H9 (cell line): ENCODE data around the gene PMP22. TPM values are rescaled to one million over a fixed set of nuclear protein-coding genes. Genes with fewer than 3 reads are reported as not detected.

Experiments
- DNase-seq: peaks from one replicate; pipeline ENCODE4 v3.0.0-alpha.2; 2017
- H2AFZ ChIP-seq: one replicate; pipeline ENCODE4 v1.6.1; 2013; ENCODE audit warnings: mild to moderate bottlenecking, low read length, control low read depth, moderate library complexity
- H2AK5ac ChIP-seq: 2 replicates; pipeline ENCODE4 v1.6.1; 2013; ENCODE audit warnings: low read length, control low read depth, mixed read lengths; ENCODE audit not compliant: insufficient read length
- H2BK120ac ChIP-seq: one replicate; pipeline ENCODE4 v1.6.1; 2013; ENCODE audit warnings: low read depth, mild to moderate bottlenecking, low read length, control low read depth, inconsistent platforms; ENCODE audit not compliant: poor library complexity, severe bottlenecking
- H2BK12ac ChIP-seq: 2 replicates; pipeline ENCODE4 v1.6.1; 2013; ENCODE audit warnings: low read length, control low read depth, mixed read lengths, low read depth; ENCODE audit not compliant: insufficient read length
- H2BK15ac ChIP-seq: 2 replicates; pipeline ENCODE4 v1.6.1; 2013; ENCODE audit warnings: low read depth, low read length, control low read depth
- H2BK20ac ChIP-seq: one replicate; pipeline ENCODE4 v1.6.1; 2013; ENCODE audit warnings: low read depth, mild to moderate bottlenecking, low read length, control low read depth, inconsistent platforms; ENCODE audit not compliant: poor library complexity, severe bottlenecking
- H2BK5ac ChIP-seq: 2 replicates; pipeline ENCODE4 v1.6.1; 2013; ENCODE audit warnings: low read length, control low read depth, mixed read lengths; ENCODE audit not compliant: insufficient read length
- H3K14ac ChIP-seq: 2 replicates; pipeline ENCODE4 v1.6.1; 2013; ENCODE audit warnings: low read length, control low read depth; ENCODE audit not compliant: insufficient read depth
- H3K18ac ChIP-seq: 2 replicates; pipeline ENCODE4 v1.6.1; 2013; ENCODE audit warnings: low read depth, mild to moderate bottlenecking, mixed read lengths, low read length, control low read depth; ENCODE audit not compliant: insufficient read length
- H3K23ac ChIP-seq: 2 replicates; pipeline ENCODE4 v1.6.1; 2013; ENCODE audit warnings: low read length, control low read depth, mixed read lengths, low read depth; ENCODE audit not compliant: insufficient read length
- H3K23me2 ChIP-seq: 2 replicates; pipeline ENCODE4 v1.6.1; 2013; ENCODE audit warnings: low read depth, mild to moderate bottlenecking, mixed read lengths, low read length, control low read depth; ENCODE audit not compliant: insufficient read length, poor library complexity, severe bottlenecking
- H3K27ac ChIP-seq: 2 replicates; pipeline ENCODE4 v1.5.1; 2013; ENCODE audit warnings: low read length, control low read depth, mixed read lengths, low read depth; ENCODE audit not compliant: insufficient read length
- H3K27me3 ChIP-seq: 2 replicates; pipeline ENCODE4 v1.6.1; 2013; ENCODE audit warnings: low read length, control low read depth, inconsistent platforms; ENCODE audit not compliant: insufficient read depth
- H3K4ac ChIP-seq: 2 replicates; pipeline ENCODE4 v1.6.1; 2013; ENCODE audit warnings: low read depth, mild to moderate bottlenecking, control low read depth, inconsistent platforms, low read length, moderate library complexity
- H3K4me1 ChIP-seq: 2 replicates; pipeline ENCODE4 v1.6.1; 2013; ENCODE audit warnings: low read length, control low read depth, inconsistent platforms; ENCODE audit not compliant: insufficient read depth
- H3K4me2 ChIP-seq: 2 replicates; pipeline ENCODE4 v1.6.1; 2013; ENCODE audit warnings: low read length, control low read depth, mixed read lengths; ENCODE audit not compliant: insufficient read length, insufficient read depth
- H3K56ac ChIP-seq: 2 replicates; pipeline ENCODE4 v1.6.1; 2013; ENCODE audit warnings: low read depth, mild to moderate bottlenecking, mixed read lengths, low read length, control low read depth; ENCODE audit not compliant: insufficient read length
- H3K79me1 ChIP-seq: 2 replicates; pipeline ENCODE4 v1.6.1; 2013; ENCODE audit warnings: low read depth, mild to moderate bottlenecking, moderate library complexity, low read length, control low read depth, inconsistent platforms; ENCODE audit not compliant: insufficient read depth, poor library complexity, severe bottlenecking
- H3K79me2 ChIP-seq: 2 replicates; pipeline ENCODE4 v1.6.1; 2013; ENCODE audit warnings: low read length, control low read depth, inconsistent platforms; ENCODE audit not compliant: insufficient read depth
- H3K9ac ChIP-seq: 2 replicates; pipeline ENCODE4 v1.6.1; 2013; ENCODE audit warnings: low read length, control low read depth, mixed read lengths; ENCODE audit not compliant: insufficient read length; ENCODE audit errors: extremely low read depth
- H3K9me3 ChIP-seq: one replicate; pipeline ENCODE4 v1.6.1; 2013; ENCODE audit warnings: low read depth, low read length, inconsistent platforms; ENCODE audit not compliant: control insufficient read depth
- H3T11ph ChIP-seq: one replicate; pipeline ENCODE4 v1.6.1; 2013; ENCODE audit warnings: mild to moderate bottlenecking, low read length, control low read depth, inconsistent platforms
- H4K20me1 ChIP-seq: one replicate; pipeline ENCODE4 v1.6.1; 2013; ENCODE audit not compliant: control insufficient read depth, insufficient read length, insufficient read depth
- H4K5ac ChIP-seq: 2 replicates; pipeline ENCODE4 v1.6.1; 2013; ENCODE audit warnings: low read depth, mild to moderate bottlenecking, mixed read lengths, low read length, control low read depth; ENCODE audit not compliant: insufficient read length
- H4K8ac ChIP-seq: replicated peaks from 2 replicates; pipeline ENCODE4 v1.6.1; 2013; ENCODE audit warnings: low read length, control low read depth, mixed read lengths, low read depth; ENCODE audit not compliant: insufficient read length
- H4K91ac ChIP-seq: 2 replicates; pipeline ENCODE4 v1.6.1; 2013; ENCODE audit warnings: low read depth, mild to moderate bottlenecking, moderate library complexity, mixed read lengths, low read length, control low read depth; ENCODE audit not compliant: insufficient read length
- H3K27ac Mint-ChIP-seq, 3 experiments: 2 replicates in 2 of 3; 3 replicates in 1 of 3; pipeline ENCODE4 v1.8.0; 2020 to 2021; ENCODE audit warnings: mixed read lengths in 3 of 3, mild to moderate bottlenecking in 1 of 3, moderate library complexity in 1 of 3
- H3K27me3 Mint-ChIP-seq: 2 replicates; pipeline ENCODE4 v1.8.0; 2021; ENCODE audit warnings: low read depth, mild to moderate bottlenecking, moderate library complexity, mixed read lengths
- H3K36me3 Mint-ChIP-seq, 3 experiments: 2 replicates in 2 of 3; 3 replicates in 1 of 3; pipeline ENCODE4 v1.8.0; 2020 to 2021; ENCODE audit warnings: low read depth in 3 of 3, mixed read lengths in 3 of 3; ENCODE audit not compliant: insufficient read depth in 1 of 3
- H3K4me1 Mint-ChIP-seq, 2 experiments: 2 replicates each; pipeline ENCODE4 v1.8.0; 2020; ENCODE audit warnings: mixed read lengths in 2 of 2
- H3K4me3 Mint-ChIP-seq, 2 experiments: 2 replicates in 1 of 2; 3 replicates in 1 of 2; pipeline ENCODE4 v1.8.0; 2020 to 2021; ENCODE audit warnings: mild to moderate bottlenecking in 2 of 2, mixed read lengths in 2 of 2, moderate library complexity in 1 of 2
- H3K9me3 Mint-ChIP-seq, 2 experiments: 2 replicates in 1 of 2; 3 replicates in 1 of 2; pipeline ENCODE4 v1.8.0; 2020; ENCODE audit warnings: mild to moderate bottlenecking in 2 of 2, mixed read lengths in 2 of 2, moderate library complexity in 1 of 2
- CTCF ChIP-seq: fragments of 200-600 bp; sonication (generic); conservative IDR thresholded peaks from 3 replicates; pipeline ENCODE4 v1.8.0; 2021; ENCODE audit warnings: antibody characterized with exemption, mild to moderate bottlenecking
- WGBS: extraction: QIAGEN DNeasy Blood & Tissue Kit; methylation state at CpG from one replicate; pipeline ENCODE4 v1.1.7; 2013; ENCODE audit warnings: missing lambda C conversion rate, low lambda C conversion rate, mixed read lengths; ENCODE audit not compliant: insufficient read length; ENCODE audit errors: extremely low coverage; 5-methylcytosine and 5-hydroxymethylcytosine counted together
- total RNA-seq: library from RNA; stranded (reverse); gene quantifications from 2 replicates; pipeline ENCODE4 v1.2.1, GENCODE V29; 2021

Gene PMP22
- total RNA-seq, 1 experiment from 2014 or later: 1.5 TPM

GRCh38 chr17:15233022-15233805 lies 31.9 kb downstream of the PMP22 start:
- Histone ChIP-seq H3K4me2 (no peak overlapping the region), H3K4me1 (peaks cover 4% of the 10 kb centered on the region; the same call in 1 of the 2 replicates), H3K56ac (no peak overlapping the region), H3K23ac (no peak overlapping the region), H3K18ac (no peak overlapping the region), H4K8ac (no peak overlapping the region), H3K79me1 (no peaks in the 10 kb centered on the region), H3T11ph (no peak overlapping the region), H4K20me1 (no peaks in the 10 kb centered on the region), H3K4ac (no peak overlapping the region), H3K27me3 (no peaks in the 10 kb centered on the region), H3K79me2 (no peaks in the 10 kb centered on the region), H2BK5ac (no peak overlapping the region), H2BK120ac (no peak overlapping the region), H4K91ac (no peak overlapping the region), H3K9ac (no peak overlapping the region), H2AK5ac (no peak overlapping the region), H3K27ac (no peak overlapping the region), H2AFZ (no peak overlapping the region), H2BK15ac (no peak overlapping the region), H3K9me3 (no peaks in the 10 kb centered on the region), H2BK12ac (no peak overlapping the region), H3K23me2 (no peaks in the 10 kb centered on the region), H3K14ac (no peak overlapping the region), H2BK20ac (no peak overlapping the region), H4K5ac (no peak overlapping the region)
- peaks cover 3% of the 10 kb centered on the region for H3K27me3 Mint-ChIP-seq
- no peak overlapping the region for H3K4me3 Mint-ChIP-seq
- peaks cover 2 to 3% of the 10 kb centered on the region in 2 experiments; a peak in 3 of 4 replicates for H3K4me1 Mint-ChIP-seq
- H3K36me3 Mint-ChIP-seq: no peaks in the 10 kb centered on the region
- no CpG with 5 or more reads among the region's 4 CpGs for WGBS
- no peak overlapping the region; a peak in 1 of 7 replicates for H3K27ac Mint-ChIP-seq
- peak; percentile 61 for TF ChIP-seq CTCF
- no peaks in the 10 kb centered on the region for H3K9me3 Mint-ChIP-seq
- DNase-seq: peak; percentile 71
